ENCODE data around the gene SCN4A. TPM values are rescaled to one million over a fixed set of nuclear protein-coding genes. Genes with fewer than 3 reads are reported as not detected.
"Not testable (repeated sequence)": the region's sequence is repeated elsewhere in the genome, so short reads cannot be mapped to it uniquely, and the experiment has no call there.

SCN4A gene
- total RNA-seq (2021) (1.4 and 1.7 TPM in 2 replicates), Bru-seq, nascent RNA (percentile 20 among the genes with signal in this experiment), BruChase-seq, experiment 1, labeled RNA remaining after a 2-hour chase (percentile 21 among the genes with signal in this experiment), BruChase-seq, experiment 2, labeled RNA remaining after a 6-hour chase (percentile 21 among the genes with signal in this experiment)
- long read RNA-seq, partial matches to known transcripts: 0 of 1 reads
- long read RNA-seq, other reads (novel, unspliced or antisense): 1 of 1 reads

DNA sequence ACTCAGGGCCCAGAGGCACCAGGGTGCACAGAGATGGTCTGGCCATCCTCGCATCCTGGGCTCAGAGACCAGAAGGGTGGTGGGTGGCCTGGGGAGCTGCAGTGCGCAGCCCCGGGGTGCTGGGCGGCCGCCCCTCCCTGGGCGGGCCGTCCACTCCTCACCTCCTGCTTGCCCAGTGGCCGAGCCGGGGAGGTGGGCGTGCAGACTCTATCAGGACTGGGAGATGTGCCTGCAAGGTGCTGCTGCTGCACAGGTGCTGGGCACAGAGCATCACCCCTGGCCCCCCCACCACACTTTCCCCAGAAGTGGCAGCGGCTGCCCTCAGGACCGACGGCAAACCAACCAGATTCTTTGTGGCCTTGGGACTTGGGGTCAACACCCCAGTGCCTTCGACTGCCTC, at the start of gene SCN4A:
Gene SCN4A (minus strand): TSS at position 123 of the 400 bp plus-strand sequence. CDS start 77 bp downstream, at position 46.
- CTCF ChIA-PET: no interaction called here
- Histone ChIP-seq H3K4me3 (no peak within 1 kb of the TSS), H3F3A (ENCODE audit: insufficient read depth, low read depth) (peaks cover 22% of the 10 kb centered on the region)

DNA sequence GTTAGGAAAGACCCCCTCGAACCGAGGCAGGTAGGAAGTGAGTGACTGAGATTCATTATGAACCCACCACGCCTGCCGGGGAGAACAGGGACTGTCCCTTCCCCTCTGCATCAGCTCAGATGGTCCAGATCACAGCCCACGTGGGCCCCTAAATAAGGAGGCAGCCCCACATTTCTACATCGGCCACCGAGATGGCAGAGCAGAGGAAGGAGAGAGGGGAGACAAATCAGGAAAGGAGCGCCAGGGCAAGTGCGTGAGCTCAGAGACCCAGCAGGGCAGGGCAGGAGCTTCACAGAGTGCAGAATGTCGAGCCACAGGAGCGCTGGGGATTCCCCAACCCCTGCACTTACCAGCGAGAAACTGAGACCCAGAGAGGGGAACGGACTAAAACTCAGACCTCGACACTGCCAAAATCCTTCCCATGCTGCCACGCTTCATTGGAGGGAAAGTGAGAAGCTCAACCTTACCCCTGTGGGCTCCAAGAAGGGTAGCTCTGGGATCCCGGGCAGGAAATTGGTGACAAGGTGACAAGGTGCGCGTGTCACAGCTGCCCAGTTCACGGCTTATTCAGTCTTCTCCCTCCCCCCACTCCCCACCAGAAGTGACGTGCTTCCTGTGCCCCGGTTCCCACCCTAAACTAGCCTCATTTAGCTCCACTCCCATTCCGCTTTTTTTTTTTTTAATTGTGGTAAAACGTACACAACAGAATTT, 47.5 kb upstream of the SCN4A start, which contains the start of gene ICAM2:
Gene ICAM2 (minus strand): TSS at position 578 of the 711 bp plus-strand sequence. CDS start 13,942 bp downstream, outside the sequence.
- H3K79me2 ChIP-seq (ENCODE audit: low read depth): no peaks in the 10 kb centered on the region
- no peaks in the 10 kb centered on the region; the same call in 1 of the 2 replicates for H3K9me2 ChIP-seq (ENCODE audit: insufficient read depth)
- H3K4me2 ChIP-seq: no peak within 1 kb of the TSS
- ChIA-PET POLR2A (ENCODE audit: unreplicated experiment) (interaction anchor here (0.5 to 0.6 kb wide), 2 partner anchors 96 to 1598 kb away, joined by 3 to 5 read pairs; no protein-coding TSS in a partner anchor), CTCF (interaction anchor here (0.6 to 1.4 kb wide), 5 partner anchors 23 to 753 kb away, joined by 3 to 8 read pairs (median 7); no protein-coding TSS in a partner anchor)
- no peaks in the 10 kb centered on the region for H3K27me3 ChIP-seq (ENCODE audit: insufficient read depth, low read depth)
- intact Hi-C loops (cut with micrococcal nuclease; ENCODE audit: unreplicated experiment): no loop called here
- DNase-seq: no peak
- no peak for TF ChIP-seq EZH2 (IDR thresholded peaks at IDR 0.05; ENCODE audit: low read depth)
- TF ChIP-seq, protein P1, sequence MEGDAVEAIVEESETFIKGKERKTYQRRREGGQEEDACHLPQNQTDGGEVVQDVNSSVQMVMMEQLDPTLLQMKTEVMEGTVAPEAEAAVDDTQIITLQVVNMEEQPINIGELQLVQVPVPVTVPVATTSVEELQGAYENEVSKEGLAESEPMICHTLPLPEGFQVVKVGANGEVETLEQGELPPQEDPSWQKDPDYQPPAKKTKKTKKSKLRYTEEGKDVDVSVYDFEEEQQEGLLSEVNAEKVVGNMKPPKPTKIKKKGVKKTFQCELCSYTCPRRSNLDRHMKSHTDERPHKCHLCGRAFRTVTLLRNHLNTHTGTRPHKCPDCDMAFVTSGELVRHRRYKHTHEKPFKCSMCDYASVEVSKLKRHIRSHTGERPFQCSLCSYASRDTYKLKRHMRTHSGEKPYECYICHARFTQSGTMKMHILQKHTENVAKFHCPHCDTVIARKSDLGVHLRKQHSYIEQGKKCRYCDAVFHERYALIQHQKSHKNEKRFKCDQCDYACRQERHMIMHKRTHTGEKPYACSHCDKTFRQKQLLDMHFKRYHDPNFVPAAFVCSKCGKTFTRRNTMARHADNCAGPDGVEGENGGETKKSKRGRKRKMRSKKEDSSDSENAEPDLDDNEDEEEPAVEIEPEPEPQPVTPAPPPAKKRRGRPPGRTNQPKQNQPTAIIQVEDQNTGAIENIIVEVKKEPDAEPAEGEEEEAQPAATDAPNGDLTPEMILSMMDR (conservative IDR thresholded peaks at IDR 0.05): no peak
- no peak within 1 kb of the TSS for H2AFZ ChIP-seq
- no peaks in the 10 kb centered on the region for H3K9me3 ChIP-seq (ENCODE audit: insufficient read depth, low read depth)
- no peaks in the 10 kb centered on the region for H4K20me1 ChIP-seq (ENCODE audit: insufficient read depth)
- H3K27ac ChIP-seq: no peak within 1 kb of the TSS
- H3K4me3 ChIP-seq: no peak within 1 kb of the TSS
- H3F3A ChIP-seq (ENCODE audit: insufficient read depth, low read depth): peaks cover 6% of the 10 kb centered on the region; the same call in 1 of the 2 replicates
- BruUV-seq (replicated peaks): TSS peak; percentile 81
- no peaks in the 10 kb centered on the region for H3K36me3 ChIP-seq (ENCODE audit: low read depth)
- H3K4me1 ChIP-seq (replicated peaks; ENCODE audit: insufficient read depth): no peaks in the 10 kb centered on the region

More for the DNA sequence above, at the start of gene SCN4A:
- H3K27me3 ChIP-seq (ENCODE audit: insufficient read depth, low read depth): no peaks in the 10 kb centered on the region
- no TSS peak for BruUV-seq (replicated peaks)
- H2AFZ ChIP-seq: no peak within 1 kb of the TSS
- no peaks in the 10 kb centered on the region for H3K9me2 ChIP-seq (ENCODE audit: insufficient read depth)
- no peaks in the 10 kb centered on the region for H3K79me2 ChIP-seq (ENCODE audit: low read depth)
- POLR2A ChIA-PET (ENCODE audit: unreplicated experiment): no interaction called here
- no peak within 1 kb of the TSS for H3K27ac ChIP-seq
- no peaks in the 10 kb centered on the region for H3K36me3 ChIP-seq (ENCODE audit: low read depth)
- H3K4me1 ChIP-seq (replicated peaks; ENCODE audit: insufficient read depth): peaks cover 25% of the 10 kb centered on the region
- intact Hi-C loops (cut with micrococcal nuclease; ENCODE audit: unreplicated experiment): no loop called here
- no peaks in the 10 kb centered on the region for H4K20me1 ChIP-seq (ENCODE audit: insufficient read depth)
- DNase-seq: no peak
- peak within 1 kb of the TSS; percentile 82 for H3K4me2 ChIP-seq
- TF ChIP-seq, protein P1 (conservative IDR thresholded peaks at IDR 0.05): no peak
- TF ChIP-seq EZH2 (IDR thresholded peaks at IDR 0.05; ENCODE audit: low read depth): no peak
- H3K9me3 ChIP-seq (ENCODE audit: insufficient read depth, low read depth): no peaks in the 10 kb centered on the region

DNA sequence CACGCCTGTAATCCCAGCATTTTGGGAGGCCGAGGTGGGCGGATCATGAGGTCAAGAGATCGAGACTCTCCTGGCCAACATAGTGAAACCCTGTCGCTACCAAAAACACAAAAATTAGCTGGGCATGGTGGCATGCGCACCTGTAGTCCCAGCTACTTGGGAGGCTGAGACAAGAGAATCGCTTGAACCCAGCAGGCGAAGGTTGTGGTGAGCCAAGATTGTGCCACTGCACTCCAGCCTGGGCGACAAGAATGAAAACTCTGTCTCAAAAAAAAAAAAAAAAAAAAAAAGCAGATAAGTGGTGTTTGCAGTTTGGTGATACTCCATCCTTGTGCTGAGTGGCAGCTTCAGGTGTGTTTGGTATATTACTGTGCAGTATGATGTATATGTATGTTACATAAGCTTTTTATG, 46.8 kb upstream of the SCN4A start:
- H3K36me3 ChIP-seq (ENCODE audit: low read depth); DNase-seq; H3F3A ChIP-seq (ENCODE audit: insufficient read depth, low read depth); intact Hi-C loops (cut with micrococcal nuclease; ENCODE audit: unreplicated experiment); H3K27ac ChIP-seq; H2AFZ ChIP-seq; H3K27me3 ChIP-seq (ENCODE audit: insufficient read depth, low read depth); H3K9me3 ChIP-seq (ENCODE audit: insufficient read depth, low read depth); H4K20me1 ChIP-seq (ENCODE audit: insufficient read depth); H3K79me2 ChIP-seq (ENCODE audit: low read depth); H3K4me3 ChIP-seq; H3K4me1 ChIP-seq (replicated peaks; ENCODE audit: insufficient read depth); H3K4me2 ChIP-seq; BruUV-seq (replicated peaks); H3K9me2 ChIP-seq (ENCODE audit: insufficient read depth): not testable (repeated sequence)
- CTCF ChIA-PET: interaction anchor here (0.6 to 1.4 kb wide), 4 partner anchors 52 to 131 kb away, joined by 3 to 24 read pairs (median 8); no protein-coding TSS in a partner anchor
- POLR2A ChIA-PET (ENCODE audit: unreplicated experiment): interaction anchor here (0.5 kb wide), 1 partner anchor 1597 kb away, joined by 5 read pairs; no protein-coding TSS in a partner anchor

All from PC-9 (cell line).